Measurements from ENCODE around the gene UBA3.

DNA sequence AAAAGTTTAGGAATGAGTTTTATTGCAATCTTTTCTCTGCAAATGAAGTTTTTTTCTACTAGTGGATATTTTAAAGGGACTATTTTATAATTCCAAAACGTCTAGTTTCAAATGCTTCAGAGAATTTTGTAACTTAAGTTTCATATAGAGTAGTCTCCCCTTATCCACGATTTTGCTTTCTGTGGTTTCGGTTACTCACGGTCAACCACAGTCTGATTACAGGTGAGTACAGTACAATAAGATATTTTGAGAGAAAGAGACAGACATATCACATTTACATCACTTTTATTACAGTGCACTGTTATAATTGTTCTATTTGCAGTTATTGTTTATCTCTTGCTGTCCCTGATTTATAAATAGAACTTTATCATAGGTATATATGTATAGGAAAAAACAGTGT, 59.3 kb downstream of the UBA3 start:
- TF ChIP-seq POLR2AphosphoS5 (IDR thresholded peaks at IDR 0.05) = no peak
- TF ChIP-seq POLR2A (IDR thresholded peaks at IDR 0.05) = no peak
- TF ChIP-seq, protein P1, sequence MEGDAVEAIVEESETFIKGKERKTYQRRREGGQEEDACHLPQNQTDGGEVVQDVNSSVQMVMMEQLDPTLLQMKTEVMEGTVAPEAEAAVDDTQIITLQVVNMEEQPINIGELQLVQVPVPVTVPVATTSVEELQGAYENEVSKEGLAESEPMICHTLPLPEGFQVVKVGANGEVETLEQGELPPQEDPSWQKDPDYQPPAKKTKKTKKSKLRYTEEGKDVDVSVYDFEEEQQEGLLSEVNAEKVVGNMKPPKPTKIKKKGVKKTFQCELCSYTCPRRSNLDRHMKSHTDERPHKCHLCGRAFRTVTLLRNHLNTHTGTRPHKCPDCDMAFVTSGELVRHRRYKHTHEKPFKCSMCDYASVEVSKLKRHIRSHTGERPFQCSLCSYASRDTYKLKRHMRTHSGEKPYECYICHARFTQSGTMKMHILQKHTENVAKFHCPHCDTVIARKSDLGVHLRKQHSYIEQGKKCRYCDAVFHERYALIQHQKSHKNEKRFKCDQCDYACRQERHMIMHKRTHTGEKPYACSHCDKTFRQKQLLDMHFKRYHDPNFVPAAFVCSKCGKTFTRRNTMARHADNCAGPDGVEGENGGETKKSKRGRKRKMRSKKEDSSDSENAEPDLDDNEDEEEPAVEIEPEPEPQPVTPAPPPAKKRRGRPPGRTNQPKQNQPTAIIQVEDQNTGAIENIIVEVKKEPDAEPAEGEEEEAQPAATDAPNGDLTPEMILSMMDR (IDR thresholded peaks at IDR 0.05) = no peak
